HG03457 (cell line): ENCODE results near the gene PCDH7.

ENCODE experiments used
- ATAC-seq: cut with Tn5 transposase; IDR thresholded peaks from one replicate; pipeline ENCODE4 v1.9.1; 2021; ENCODE audit warnings: moderate number of reproducible peaks; ENCODE audit not compliant: unreplicated experiment

Gene PCDH7

DNA sequence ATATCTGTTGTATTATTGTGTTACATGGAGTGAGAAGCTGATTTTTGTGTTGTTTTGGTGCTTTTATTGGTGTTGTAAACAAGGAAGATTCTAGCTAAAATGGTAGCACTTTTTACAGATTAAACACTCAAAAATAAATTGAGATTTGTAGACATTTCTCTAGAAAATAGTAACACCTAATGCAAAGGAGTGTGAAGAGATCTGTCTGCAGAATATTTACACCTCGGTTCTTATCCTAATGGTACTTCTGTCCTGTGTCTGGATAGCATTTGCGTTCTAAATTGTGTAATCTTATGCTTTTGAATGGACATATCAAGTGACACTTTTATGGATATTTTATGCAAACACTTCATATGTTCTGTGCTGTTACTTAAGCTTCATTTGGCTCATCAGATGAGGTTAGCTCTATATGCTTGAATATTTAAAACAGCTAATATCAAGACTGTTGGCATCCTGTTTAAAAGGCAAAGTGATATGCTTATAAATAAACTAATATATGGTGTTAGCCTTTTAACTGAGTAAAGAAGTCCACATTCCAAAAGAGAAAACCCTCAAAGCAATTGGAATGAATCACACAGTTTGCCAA, 6.0 kb downstream of the PCDH7 start:
- ATAC-seq, result no peak

DNA sequence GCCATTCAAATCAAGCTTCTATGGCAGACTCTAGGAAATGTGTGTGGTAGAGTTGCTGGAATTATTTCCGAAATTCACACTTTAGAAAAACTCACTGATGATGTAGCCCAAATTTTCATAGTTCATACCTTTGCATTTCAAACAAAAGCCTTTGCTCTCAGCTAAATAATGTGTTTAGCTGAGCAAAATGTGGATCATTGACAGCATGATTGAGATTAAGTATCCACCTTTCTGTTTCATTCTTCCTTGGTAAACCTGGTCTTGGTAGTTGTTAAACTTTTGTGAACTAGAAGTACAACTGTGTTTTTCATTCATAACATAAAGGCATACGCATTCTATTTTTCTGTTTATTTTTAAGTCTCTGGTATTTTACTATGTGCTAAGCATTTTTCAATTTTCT, 7.2 kb downstream of the PCDH7 start:
- no peak for ATAC-seq

DNA sequence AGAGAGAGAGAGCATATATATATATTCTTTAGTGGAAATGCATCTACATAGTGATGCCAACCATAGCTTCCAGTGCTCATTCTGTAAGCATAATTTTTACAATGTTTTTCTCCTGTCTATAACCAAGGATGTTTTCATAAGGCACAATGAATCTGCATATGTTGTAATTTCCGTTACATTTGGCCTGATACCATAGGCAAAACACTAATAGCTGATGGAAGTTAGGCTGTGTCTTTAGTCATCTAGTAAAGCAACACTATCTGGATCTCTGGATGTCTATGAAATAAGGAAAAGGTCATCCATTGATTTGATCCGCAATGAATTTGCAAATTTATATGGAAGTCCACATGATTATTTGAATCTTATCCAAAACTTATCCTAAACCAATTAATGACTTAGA, 8.1 kb downstream of the PCDH7 start:
- no peak for ATAC-seq

DNA sequence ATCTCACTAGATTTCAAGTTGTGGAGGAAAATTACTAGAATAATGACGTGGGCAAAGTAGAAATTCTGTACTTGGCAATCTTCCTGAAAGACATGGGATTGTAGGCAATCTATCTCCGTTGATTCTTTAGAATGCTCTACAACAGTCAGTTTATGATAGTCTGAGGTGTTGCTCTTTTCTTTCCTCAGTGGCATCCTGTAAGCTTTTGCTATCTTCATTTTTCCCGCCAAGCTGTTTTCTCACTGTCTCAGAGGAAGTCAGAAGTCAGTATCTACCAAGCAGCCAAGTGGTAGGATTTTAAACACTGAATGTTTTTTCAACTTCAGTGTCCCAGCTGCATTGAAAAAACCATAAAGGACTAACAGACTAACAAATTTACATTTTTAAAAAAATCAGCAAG, 23.7 kb downstream of the PCDH7 start:
- ATAC-seq, result no peak

DNA sequence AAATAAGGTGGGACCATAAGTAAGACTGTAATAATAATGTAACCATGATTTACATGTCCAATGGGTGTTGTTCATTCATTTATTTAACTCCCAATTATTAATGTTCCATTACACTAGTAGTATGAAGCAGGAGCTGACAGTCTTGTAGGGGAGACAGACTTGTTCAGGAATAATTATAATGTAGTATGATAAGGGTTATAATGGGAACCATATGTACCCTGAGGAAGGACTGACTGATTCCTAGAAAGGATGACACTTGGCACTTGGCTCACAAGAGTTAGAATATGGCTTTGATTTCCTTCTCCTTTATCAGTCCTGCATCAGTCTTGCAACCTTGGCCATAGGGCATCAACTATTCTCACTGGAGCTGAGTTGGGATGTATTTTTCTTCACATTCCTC, 24.2 kb downstream of the PCDH7 start:
- ATAC-seq, result no peak

DNA sequence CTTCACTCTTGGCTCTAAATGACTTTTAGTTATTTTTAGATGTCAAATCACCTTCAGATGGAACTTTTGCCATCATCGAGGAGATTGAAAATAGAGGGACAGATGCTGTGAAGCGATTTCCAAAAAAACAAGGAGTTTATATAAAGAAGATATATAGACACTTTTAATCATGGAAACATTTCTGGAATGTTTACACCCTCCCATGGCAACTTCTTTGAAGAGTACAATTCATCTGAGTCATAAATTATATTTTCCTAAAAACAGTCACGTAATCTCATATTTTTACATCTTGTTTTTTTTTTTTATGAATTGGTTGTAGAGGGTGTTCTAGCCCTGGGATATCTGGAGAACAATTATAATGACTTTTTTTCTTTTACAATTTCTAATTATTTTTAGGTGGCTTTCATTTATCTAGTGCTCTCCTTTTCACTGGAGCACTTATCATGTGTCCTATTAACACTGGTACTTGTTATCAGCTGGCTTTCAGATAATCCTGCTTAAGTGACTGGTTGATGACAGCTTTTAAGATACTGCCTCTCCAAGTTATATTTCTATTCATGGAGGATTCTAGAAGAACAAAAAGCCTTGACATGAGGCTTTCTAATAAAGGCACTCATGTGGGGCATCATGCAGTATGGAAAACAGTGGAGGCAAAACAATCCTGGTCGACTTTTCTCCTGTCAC, 24.9 kb downstream of the PCDH7 start:
- ATAC-seq, result no peak

DNA sequence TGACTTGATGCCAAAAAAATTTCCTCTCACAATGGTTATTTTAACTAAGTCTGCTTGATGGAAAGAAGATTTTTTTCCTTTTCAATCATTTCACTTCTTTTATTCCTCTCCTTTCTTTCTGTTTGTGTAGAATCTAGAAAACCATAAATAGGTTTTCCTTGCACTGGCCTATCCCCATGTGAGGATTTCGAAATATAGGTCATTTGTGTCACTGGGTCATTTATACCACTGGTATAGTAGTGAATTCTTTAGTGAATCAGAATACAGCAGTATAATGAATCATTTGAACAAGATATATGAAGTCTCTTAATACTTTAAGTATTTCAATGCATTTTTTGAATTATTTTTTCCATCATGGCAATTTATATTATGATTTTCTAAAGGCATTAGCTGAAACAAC, 26.6 kb downstream of the PCDH7 start:
- no peak for ATAC-seq

DNA sequence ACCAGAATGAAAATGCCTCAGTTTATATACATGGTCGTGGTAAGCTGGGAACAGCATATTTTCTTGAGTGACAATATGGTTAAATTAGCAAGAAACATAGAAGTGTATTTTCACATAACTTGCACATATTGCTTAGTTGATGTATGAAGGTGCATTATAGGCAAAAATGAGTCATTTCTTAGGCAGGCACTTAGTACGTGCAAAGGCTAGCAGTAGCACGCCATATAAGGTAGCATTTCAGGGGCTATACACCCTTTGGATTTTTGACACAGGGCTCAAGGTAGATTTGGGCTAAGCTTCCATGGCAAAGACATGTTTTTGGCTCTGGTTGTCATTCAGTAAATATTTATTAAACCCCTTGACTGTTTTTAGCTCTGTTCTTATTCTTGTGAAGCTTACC, 33.1 kb downstream of the PCDH7 start:
- ATAC-seq, result no peak

DNA sequence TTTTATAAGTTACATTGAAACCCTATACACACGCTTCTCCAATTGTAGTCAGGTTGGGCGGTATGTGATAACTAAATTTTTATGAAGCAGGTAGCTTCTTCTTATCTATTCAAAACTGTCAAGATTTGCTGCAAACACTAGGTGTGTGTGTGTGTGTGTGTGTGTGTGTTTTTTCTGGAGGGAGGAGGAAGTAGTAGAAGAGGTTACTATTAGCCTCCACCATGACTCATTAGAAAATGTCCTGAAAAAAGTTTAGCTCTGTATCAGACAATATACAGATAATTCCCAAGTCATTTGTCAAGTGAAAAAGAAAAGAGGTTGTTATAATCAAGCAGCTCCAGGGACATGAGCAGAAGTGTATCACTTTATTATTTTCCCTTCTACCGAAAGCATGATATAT, 33.9 kb downstream of the PCDH7 start:
- no peak for ATAC-seq

DNA sequence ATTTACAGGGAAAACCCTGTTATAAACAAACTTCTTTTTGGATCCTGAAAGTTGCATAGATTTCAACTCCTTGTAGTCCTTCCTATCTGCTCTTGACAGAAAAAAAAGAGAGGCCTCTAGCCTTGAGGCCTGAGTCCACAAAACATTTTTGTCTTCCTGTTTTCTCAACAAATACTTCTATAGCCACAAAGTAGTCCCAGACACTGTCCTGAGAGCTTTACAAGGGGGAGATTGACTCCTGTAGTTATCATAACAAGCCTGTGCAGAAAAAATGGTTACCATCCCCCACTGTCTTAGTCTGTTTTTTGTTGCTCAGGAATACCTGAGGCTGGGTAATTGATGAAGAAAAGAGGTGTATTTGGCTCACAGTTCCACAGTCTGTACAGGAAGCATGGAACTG, 35.2 kb downstream of the PCDH7 start:
- ATAC-seq, result no peak

DNA sequence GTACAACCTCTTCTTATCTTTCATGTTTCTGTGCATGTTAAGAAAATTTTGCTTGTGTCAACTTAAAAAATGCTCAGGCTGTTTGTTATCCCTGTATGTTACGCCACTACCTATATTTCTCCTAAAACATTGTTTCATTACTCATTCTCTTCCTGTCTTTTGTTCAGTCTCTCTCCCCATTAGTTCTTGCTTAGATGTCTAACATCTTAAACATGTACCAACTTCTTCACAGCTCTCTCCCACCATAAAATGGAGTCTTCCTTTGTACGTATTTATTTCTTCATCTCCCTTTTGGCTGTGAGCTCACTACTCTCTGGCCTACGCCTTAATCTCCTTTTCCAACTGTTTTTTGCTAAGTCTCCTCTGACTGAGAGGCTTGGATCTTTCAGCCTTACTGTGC, 36.4 kb downstream of the PCDH7 start:
- ATAC-seq, result no peak

DNA sequence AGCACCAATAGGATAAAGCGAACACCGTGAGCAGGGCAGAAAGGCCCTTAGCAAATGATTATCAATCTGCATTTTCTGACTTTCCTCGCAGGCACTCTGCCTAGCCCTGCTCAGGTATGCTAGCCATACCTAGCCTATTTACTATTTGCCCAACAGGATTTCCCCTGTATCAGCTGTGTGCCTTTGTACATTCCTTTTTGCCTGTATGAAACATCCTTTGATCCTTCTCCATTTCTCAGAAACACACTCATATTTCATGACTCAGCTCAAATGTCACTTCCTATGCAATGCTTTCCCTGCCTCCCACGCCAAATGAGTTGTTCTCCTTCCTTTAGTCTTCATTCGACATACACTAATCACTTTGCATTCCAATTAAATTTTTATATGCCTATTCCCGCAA, 37.2 kb downstream of the PCDH7 start:
- ATAC-seq, result no peak

DNA sequence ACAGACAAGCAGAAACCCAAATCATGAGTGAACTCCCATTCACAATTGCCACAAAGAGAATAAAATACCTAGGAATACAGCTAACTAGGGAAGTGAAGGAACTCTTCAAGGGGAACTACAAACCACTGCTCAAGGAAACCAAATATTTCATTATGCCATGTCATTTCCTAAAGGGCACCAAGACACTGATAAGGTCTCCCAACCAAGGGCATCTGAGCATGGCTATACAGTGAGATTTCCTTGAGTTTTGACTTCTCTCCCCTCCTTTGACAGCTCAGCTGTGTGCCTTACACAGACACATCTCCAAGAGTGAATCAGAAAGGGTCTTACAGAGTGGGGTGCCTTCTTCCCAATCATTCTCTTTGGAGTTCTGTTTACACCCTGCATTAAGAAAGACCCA, 40.4 kb downstream of the PCDH7 start:
- no peak for ATAC-seq

DNA sequence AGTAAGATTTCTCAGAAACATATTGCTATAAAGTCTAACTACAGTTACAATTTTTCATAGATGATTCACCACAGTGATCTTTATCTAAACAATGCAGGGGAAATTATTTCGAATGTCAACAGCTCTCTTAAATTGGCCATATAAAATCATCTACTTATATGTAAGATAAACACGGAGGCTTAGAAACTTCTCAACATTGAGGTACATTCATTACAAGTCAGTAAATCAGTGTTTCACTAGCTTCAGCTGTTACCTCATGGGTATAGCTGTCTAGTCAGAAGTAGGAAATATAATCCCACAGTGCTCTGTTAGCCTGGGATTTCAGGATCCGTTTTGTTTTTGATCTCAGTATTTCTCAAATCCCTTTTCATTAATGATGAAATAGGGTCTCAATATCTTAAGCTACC, 43.2 kb downstream of the PCDH7 start:
- ATAC-seq, result no peak

DNA sequence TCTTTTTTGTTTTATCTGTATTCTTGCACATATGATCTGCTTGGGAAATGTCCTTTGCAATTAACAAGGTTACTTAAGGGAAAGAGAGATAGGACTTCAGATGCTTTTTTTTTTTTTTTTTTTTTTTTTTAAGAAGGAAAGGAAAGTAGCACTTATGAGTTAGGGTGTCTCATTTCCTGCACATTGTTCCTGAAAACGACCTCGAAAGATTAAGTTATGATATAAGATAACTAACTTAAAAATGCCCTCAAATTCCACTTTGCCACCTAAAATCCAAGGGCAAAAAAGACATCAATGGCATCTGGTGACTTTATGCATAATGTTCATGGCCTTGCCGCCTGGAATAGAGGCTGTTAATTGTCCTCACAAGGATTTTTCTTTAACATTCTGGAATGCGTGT, 44.9 kb downstream of the PCDH7 start:
- no peak for ATAC-seq

DNA sequence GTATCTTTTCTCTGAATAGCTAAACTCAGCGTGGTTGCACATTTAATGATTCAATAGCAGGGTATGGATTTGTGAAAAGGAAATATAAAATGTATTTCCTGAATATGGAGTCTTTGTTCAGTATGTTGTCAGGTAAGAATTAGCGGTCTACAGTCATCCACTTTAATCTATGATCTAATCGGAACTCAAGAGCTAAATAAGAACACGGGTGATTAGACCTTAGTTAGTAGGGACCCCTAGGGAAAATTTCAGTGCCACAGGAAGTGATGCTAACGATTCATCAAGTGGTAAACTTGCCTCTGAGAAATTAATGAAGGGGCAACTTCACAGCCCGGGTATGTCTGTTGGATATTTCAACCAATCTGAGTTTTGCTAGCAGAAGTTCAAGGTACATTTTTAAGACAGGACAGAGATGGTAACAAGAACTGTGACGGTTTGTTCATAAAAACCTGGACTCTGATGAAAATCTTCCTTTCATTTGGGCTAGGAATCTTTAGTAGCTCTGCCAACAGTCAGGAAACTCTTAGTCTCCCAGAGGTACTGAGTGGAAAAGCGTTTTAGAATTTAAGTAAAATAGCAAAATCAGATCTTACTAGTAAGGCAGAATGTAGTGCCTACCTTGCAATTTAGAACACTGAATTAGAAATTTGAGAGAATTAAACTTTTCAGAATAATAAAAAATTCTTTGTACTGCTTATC, 47.1 kb downstream of the PCDH7 start:
- ATAC-seq, result no peak

DNA sequence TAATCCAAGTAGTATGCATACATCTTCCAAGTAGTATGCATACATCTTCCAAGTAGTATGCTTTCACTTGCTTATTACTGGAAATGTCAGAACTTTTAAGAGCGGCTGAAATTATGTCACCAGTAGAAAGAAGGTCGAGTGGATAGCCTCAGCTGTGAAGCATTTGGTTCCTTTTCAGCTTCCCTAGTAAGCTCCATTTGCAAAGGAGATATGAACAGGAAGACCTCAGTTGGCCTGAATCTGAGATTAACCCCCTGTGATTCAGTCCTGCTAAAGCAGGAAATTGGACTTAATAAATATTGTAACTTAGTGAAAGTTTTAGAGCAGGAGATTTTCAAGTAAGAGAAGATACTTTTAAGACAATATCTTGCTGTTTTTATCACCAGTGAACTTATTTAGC, 48.1 kb downstream of the PCDH7 start:
- no peak for ATAC-seq

DNA sequence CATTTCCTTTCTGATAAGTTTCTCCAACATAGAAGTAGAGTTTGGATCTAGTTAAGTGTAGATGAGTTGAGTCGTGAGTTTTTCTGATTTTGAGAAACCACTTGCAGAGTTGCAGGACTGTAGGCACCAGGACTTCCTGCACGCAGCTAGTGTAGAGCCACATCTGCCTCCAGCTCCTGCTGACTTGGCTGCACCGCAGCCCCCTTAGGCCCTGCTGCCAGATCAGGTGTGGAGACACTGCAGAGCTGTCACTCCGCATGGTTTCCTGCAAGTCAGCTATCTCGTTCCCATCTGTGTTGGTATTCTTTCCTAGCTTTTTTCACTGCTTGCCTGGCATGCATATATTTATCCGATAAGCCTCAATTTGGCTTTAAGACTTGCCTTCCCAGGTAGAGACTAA, 48.9 kb downstream of the PCDH7 start:
- no peak for ATAC-seq

DNA sequence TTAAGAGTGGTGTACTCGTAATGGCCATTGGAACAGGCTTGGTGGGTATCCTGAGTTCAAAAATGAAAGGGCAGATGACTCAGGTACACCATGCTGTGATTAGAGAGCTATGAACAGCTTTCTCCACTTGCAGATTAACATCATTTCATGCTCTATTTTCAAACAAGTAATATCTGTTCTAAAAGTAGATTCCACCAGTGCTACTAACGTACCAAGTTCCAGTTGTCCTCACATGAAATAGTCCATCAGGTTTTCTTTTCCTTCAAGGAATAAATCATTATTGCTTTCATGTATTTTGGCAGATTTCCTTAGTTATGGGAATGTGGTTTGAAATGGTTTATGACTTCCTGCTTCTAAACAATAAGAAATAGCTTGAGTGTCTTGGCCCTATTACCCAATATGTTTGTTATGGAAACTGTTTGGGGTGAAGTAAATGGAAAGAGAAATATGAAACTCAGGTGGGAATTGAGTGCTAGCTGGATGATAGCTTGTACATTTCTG, 49.9 kb downstream of the PCDH7 start:
- no peak for ATAC-seq

DNA sequence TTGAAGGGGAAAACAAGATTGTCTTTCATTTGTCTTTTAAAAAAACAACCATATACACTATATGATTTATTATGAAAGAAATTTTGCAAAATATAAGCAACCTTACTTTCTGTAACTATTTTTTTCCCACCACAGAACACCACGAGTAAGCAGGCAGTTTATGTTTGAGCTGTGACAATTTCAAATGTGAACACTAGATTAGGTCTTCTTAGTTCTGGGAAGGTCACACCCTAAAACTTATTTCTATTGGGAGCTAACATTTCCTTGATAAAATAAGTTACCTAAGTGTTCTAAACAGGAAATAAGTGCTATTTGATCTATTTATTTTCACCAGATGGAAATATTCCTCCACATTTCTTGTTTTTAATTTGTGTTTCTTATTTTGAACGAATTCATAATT, 50.6 kb downstream of the PCDH7 start:
- ATAC-seq, result no peak

DNA sequence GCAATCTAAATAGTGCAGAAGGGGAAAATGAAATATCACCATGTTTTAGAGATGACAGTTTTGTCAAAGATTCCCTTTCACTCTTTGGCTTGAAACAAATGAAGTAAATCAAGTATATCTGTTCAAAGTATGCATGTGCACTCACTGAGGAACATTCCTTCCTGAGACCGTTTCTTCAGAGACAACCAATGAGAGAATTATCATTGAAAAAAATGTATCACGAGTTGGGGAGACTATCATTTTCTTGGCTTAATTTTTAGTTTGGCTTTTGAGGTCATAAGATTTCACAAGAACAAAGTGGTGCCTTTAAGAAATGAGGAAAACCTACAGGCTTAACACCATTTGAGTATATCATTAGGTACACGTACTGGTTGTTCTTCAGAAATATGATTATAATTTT, 56.3 kb downstream of the PCDH7 start:
- no peak for ATAC-seq

DNA sequence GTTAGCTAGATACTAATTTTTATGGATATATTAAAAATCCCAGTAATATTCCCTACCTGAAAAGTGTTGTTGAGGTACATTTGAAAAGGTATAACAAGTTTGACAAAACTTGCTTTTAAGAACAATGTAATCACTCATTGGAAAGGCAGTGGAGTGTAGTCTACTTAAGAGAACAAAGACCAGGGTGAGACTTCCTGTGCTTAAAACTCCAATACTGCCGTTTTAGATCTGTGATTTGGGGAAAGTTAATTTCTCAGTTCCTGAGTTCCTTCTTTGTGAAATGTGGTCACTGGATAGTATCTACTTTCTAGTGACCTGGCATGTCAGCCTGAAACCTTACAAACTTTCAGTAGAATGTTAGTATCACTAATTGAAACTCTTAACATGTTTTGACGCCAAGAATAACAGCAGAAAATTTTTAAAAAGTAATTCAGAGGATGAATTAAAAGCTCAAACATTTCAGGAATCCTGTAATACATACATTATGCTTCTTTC, 56.8 kb downstream of the PCDH7 start:
- no peak for ATAC-seq
